Measurements from ENCODE around the gene RIC1.

DNA sequence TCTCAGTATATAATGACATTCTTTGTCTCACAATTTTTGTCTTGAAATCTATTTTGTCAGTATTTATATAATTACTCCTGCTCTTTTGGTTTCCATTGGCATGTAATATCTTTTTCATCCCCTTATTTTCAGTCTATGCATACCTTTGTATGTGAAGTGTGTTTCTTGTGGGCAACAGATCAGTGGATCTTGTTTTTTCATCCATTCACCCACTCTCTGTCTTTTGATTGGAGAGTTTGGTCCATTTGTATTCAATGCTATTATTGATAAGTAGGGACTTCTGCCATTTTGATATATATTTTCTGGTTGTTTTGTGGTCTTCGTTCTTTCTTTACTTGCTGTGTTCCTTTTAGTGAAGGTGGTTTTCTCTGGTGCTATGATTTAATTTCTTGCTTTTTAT, 10.9 kb downstream of the RIC1 start:
- TF ChIP-seq SP1 (IDR thresholded peaks at IDR 0.05) (no peak), FOXA1 (IDR thresholded peaks at IDR 0.05) (no peak), TARDBP (IDR thresholded peaks at IDR 0.05) (no peak), ELF4 (IDR thresholded peaks at IDR 0.05) (no peak), CTBP1 (IDR thresholded peaks at IDR 0.05; ENCODE audit: borderline replicate concordance) (no peak), FOXM1 (IDR thresholded peaks at IDR 0.05; ENCODE audit: borderline replicate concordance) (no peak), LEF1 (IDR thresholded peaks at IDR 0.05; ENCODE audit: borderline replicate concordance) (no peak), SUZ12 (IDR thresholded peaks at IDR 0.05) (no peak), NFRKB (IDR thresholded peaks at IDR 0.05) (no peak)
- TF ChIP-seq, protein P1, sequence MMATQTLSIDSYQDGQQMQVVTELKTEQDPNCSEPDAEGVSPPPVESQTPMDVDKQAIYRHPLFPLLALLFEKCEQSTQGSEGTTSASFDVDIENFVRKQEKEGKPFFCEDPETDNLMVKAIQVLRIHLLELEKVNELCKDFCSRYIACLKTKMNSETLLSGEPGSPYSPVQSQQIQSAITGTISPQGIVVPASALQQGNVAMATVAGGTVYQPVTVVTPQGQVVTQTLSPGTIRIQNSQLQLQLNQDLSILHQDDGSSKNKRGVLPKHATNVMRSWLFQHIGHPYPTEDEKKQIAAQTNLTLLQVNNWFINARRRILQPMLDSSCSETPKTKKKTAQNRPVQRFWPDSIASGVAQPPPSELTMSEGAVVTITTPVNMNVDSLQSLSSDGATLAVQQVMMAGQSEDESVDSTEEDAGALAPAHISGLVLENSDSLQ (IDR thresholded peaks at IDR 0.05) = no peak

Measured in HEK293T (cell line).